ENCODE results near the gene NCOA4.
"Not testable (repeated sequence)": the region's sequence is repeated elsewhere in the genome, so short reads cannot be mapped to it uniquely, and the experiment has no call there.

NCOA4 gene

DNA sequence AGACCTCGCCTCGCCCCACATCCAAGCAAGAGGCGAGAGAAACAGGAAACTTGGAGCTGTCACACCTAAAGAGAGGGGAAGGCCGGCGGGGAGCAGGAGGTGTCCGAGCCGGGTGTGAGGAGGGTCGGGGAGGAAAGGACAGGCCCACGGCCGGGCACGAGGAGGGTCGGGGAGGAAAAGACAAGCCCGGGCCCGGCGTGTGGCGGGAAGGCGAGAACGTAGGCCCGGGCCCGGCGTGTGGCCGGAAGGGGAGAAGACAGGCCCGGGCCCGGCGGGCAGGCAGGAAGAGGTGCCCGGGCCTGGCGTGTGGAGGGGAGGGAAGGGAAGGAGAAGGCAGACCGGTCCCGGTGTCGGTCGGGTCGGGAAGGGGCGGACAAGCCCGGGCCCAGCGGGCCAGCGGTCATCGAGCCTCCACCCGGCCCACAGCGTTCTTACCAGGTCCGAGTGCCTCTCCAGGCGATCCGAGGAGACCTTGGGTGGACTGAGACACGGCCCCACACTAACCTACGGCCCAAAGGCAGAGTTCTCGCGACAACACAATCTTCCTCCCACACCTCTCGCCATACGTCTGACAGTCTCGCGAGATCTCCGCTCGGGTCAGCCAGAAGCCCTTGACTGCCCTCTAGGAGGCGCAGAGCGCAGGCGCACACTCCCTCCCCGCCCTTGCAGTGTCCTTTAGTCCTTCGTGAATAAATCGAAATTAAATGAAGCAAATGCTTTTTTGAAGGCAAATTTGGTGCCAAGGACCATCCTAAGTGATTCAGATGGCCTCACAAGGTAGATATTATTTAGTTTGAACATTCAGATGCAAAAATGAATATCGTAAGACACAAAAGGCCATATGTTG lies at the start of gene NCOA4:
TSS of gene NCOA4 (minus strand) at position 533 of the 847 bp plus-strand sequence. CDS start 13,943 bp downstream, outside the sequence.
- peak; percentile 83 for DNase-seq (ENCODE audit: low read depth)

- DNase-seq (ENCODE audit: low read depth) = no peak
These were observed 49.6 kb upstream of the NCOA4 start for GRCh38 chr10:46079831-46080585.

DNA sequence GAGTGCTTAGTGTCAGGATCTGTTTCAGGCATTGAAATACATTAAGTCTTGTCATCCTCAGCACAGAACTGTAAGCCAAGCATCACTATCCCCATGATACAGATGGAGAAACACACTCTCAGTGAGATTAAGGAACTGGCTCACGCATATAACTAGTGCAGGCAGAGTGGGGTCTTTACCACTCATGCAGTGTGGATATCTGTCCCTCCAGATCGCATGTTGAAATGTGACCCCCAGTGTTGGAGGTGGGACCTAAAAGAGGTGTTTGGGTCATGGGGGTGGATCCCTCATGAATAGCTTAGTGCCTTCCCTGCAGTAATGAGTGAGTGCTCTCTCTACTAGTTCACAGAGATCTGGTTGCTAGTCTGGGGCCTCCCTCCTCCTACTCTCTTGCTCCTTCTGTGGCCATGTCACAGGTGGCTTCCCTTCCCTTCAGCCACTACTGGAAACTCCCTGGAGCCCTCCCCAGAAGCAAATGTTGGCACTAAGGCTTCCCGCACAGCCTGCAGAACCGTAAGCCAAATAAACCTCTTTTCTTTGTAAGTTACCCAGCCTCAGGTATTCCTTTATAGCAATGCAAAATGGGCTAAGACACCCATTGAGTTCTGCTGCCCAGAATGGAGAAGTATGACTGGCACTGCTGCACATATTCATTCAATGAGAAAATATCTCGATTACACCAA lies 47.4 kb upstream of the NCOA4 start:
- DNase-seq (ENCODE audit: low read depth) = no peak

DNA sequence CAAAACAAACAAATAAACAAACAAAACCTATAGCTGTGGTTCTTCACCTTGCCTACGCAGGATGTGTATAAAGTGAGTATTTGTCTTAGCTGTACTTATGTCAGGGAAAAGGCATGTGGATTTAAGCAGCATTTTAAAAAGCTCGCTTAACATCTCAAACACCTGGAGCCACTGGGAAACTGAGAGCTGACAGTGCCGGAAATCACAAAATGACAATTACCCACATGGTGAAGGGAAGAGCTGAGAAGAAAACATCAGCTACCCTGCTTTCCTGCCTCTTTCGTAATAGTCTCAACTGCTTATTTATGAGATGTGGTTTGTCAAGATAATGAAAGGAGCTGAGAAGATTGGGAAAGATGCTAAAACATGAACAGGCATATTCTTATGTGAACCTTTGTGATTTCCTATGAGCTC lies 46.7 kb upstream of the NCOA4 start:
- DNase-seq (ENCODE audit: low read depth) = no peak

GRCh38 chr10:46075869-46076268 lies 45.4 kb upstream of the NCOA4 start:
- no peak for DNase-seq (ENCODE audit: low read depth)

DNA sequence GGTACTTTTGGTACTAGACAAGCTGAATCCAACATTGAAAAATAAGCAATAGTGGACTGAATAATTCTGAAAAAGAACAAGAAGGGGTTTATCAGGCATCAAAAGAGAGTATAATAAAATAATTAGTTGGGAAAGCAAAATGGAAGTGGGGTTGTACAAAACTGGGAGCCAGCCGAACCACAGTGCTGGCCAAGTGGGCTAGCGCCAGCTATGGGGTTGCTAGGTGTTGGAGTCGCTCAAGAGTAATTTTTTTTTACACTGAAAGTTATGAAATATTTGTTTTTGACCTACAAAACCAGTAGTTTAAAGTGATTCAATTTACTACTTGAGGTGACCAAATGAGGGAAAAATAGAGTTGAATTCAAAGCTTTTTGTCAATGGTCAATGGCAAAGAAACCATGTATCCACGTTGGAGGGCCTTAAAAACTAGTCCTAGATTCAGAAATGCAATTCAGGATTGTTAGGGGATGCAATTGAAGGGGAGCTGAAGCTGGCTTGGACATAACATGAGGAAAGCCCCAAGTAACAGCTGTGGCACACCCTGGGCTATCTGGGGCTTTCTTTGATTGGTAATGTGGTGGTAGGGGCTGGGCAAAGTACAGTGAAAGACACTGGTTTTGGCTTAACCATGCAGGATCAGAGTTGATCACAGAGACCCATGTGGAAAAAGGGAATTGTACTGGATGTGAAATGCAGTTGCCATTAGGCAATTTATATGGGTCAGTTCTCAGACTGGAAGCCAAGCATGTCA lies 43.9 kb upstream of the NCOA4 start:
- DNase-seq (ENCODE audit: low read depth) = no peak

GRCh38 chr10:46073564-46073963 lies 43.1 kb upstream of the NCOA4 start:
- no peak for DNase-seq (ENCODE audit: low read depth)

GRCh38 chr10:46070749-46071148 lies 40.3 kb upstream of the NCOA4 start:
- no peak for DNase-seq (ENCODE audit: low read depth)

- no peak for DNase-seq (ENCODE audit: low read depth)
These were observed 39.5 kb upstream of the NCOA4 start for GRCh38 chr10:46069771-46070463.

DNA sequence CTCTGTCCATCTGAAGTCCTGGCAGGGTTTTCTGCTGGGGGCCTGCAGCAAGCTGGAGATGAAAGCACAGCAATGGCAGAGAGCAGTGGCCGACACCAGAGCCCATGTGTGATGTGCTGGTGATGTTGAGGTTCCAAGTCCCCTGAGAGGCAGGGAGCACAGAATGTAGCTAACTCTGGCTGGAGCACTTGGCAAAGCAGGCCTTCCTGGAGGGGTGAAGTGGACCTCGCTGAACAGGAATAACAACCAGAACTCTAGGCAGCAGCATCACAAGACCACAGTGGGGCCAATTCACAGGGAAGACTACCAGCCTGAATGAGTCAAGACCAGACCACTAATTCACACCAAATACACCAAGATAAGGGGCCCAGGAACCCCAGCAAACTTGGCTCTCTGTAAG lies 38.5 kb upstream of the NCOA4 start:
- no peak for DNase-seq (ENCODE audit: low read depth)

GRCh38 chr10:46068117-46068516 lies 37.7 kb upstream of the NCOA4 start:
- DNase-seq (ENCODE audit: low read depth) = no peak

DNA sequence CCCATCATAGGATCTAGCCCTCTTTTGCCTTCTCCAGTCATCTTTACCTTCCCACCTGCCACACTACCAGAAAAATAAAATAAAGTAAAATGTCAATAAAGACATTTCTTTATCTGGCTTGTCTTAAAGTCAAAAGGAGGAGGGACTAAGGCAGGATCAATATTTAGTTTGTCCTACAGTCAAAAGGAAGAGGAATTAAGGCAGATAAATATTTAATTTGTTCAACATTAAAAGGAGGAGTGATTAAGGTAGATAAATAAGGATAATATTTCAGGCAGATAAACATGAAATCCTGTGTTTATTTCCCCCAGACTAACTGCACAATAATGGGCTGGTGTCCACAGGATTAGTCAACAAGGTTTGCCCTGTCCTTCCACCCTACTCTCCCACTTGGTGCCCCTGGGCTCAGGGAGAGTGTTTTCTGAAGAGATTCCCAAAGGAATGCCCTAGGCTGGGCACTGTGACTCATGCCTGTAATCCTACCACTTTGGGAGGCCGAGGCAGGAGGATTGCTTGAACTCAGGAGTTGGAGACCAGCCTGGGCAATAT lies 33.9 kb upstream of the NCOA4 start:
- DNase-seq (ENCODE audit: low read depth) = no peak

GRCh38 chr10:46062723-46063428 lies 32.5 kb upstream of the NCOA4 start:
- no peak for DNase-seq (ENCODE audit: low read depth)

- DNase-seq (ENCODE audit: low read depth) = no peak
These were observed 30.3 kb upstream of the NCOA4 start for GRCh38 chr10:46060706-46061105.

GRCh38 chr10:46057927-46058326 lies 27.5 kb upstream of the NCOA4 start:
- not testable (repeated sequence) for DNase-seq (ENCODE audit: low read depth)

GRCh38 chr10:46057038-46057437 lies 26.6 kb upstream of the NCOA4 start:
- DNase-seq (ENCODE audit: low read depth) = no peak

GRCh38 chr10:46055771-46056170 lies 25.3 kb upstream of the NCOA4 start:
- no peak for DNase-seq (ENCODE audit: low read depth)

GRCh38 chr10:46053534-46054434 lies 23.4 kb upstream of the NCOA4 start:
- DNase-seq (ENCODE audit: low read depth) = no peak

GRCh38 chr10:46052791-46053375 lies 22.5 kb upstream of the NCOA4 start:
- no peak for DNase-seq (ENCODE audit: low read depth)

All from GM04503 (cell line).